HepG2 (cell line): ENCODE data around the gene PLB1. TPM values are rescaled to one million over a fixed set of nuclear protein-coding genes. Genes with fewer than 3 reads are reported as not detected.

ENCODE experiments used
- CREB1 ChIP-seq, 2 experiments: fragments of 450-650 bp in 1 of 2; IDR thresholded peaks; 2 replicates each; pipeline ENCODE4 v1.6.1; 2016 to 2017; ENCODE audit warnings: control low read depth in 1 of 2, mild to moderate bottlenecking in 1 of 2, missing compliant biosample characterization in 1 of 2, missing genetic modification characterization in 1 of 2
- ETS1 ChIP-seq: sonication (generic); formaldehyde crosslinking; IDR thresholded peaks from 2 replicates; pipeline ENCODE4 v1.4.0; 2020; ENCODE audit warnings: missing genetic modification reagents
- FOXA1 ChIP-seq, 2 experiments: fragments of 450-650 bp in 1 of 2; sonication (generic) in 1 of 2; formaldehyde crosslinking in 1 of 2; IDR thresholded peaks; 2 replicates each; pipeline versions ENCODE4 v1.4.0 to v1.6.1; 2016 to 2020; ENCODE audit warnings: missing genetic modification reagents in 1 of 2
- MXD1 ChIP-seq: sonication (generic); formaldehyde crosslinking; IDR thresholded peaks from 2 replicates; pipeline ENCODE4 v1.4.0; 2020; ENCODE audit warnings: mild to moderate bottlenecking, missing genetic modification reagents
- NCOR1 ChIP-seq: fragments of 200-600 bp; sonication (generic); IDR thresholded peaks from 2 replicates; pipeline ENCODE4 v1.7.0; 2017; ENCODE audit warnings: antibody characterized with exemption, low read length, borderline replicate concordance
- NFYC ChIP-seq: IDR thresholded peaks from 2 replicates; pipeline ENCODE4 v1.6.1; 2016; ENCODE audit warnings: missing genetic modification reagents, missing compliant biosample characterization
- PAWR ChIP-seq: sonication (generic); formaldehyde crosslinking; IDR thresholded peaks from 2 replicates; pipeline ENCODE4 v1.4.0; 2020; ENCODE audit warnings: missing genetic modification reagents, mild to moderate bottlenecking, borderline replicate concordance
- SNAI1 ChIP-seq: sonication (generic); formaldehyde crosslinking; IDR thresholded peaks from 2 replicates; pipeline ENCODE4 v1.5.0; 2020; ENCODE audit warnings: mild to moderate bottlenecking, missing genetic modification reagents, borderline replicate concordance
- STAG1 ChIP-seq: sonication (generic); formaldehyde crosslinking; IDR thresholded peaks from 2 replicates; pipeline ENCODE4 v1.4.0; 2020; ENCODE audit warnings: missing genetic modification reagents
- ZNF367 ChIP-seq: sonication (generic); formaldehyde crosslinking; IDR thresholded peaks from 2 replicates; pipeline ENCODE4 v1.4.0; 2020; ENCODE audit warnings: missing genetic modification reagents, borderline replicate concordance
- ZNF777 ChIP-seq: sonication (generic); formaldehyde crosslinking; IDR thresholded peaks from 2 replicates; pipeline ENCODE4 v1.4.0; 2020; ENCODE audit warnings: missing genetic modification reagents
- ZSCAN21 ChIP-seq: sonication (generic); formaldehyde crosslinking; IDR thresholded peaks from 2 replicates; pipeline ENCODE4 v1.8.0; 2022; ENCODE audit warnings: mild to moderate bottlenecking, missing genetic modification reagents, moderate library complexity, borderline replicate concordance
- polyA plus RNA-seq, 8 experiments: library from polyadenylated mRNA; depleted of rRNA in 3 of 8; stranded (reverse) in 7 of 8; unstranded in 1 of 8; fragments of >200 nt; fragmentation: Illumina TruSeq in 4 of 8; extraction: Trizol in 4 of 8; gene quantifications; 2 replicates each; pipeline versions ENCODE4 v1.2.1 to v1.2.3, GENCODE V29; 2011 to 2016; ENCODE audit warnings: low read depth in 4 of 8, missing spikeins in 1 of 8, mixed read lengths in 1 of 8; ENCODE audit not compliant: insufficient read depth in 1 of 8
- total RNA-seq, 5 experiments: library from RNA; depleted of rRNA; stranded (reverse); fragments of >200 nt; fragmentation: Illumina TruSeq; extraction: Trizol; gene quantifications; 2 replicates each; pipeline ENCODE4 v1.2.3, GENCODE V29; 2016; ENCODE audit warnings: low read depth in 1 of 5
- TF ChIP-seq, protein P1 (sequence below): sonication (generic); formaldehyde crosslinking; IDR thresholded peaks from 2 replicates; pipeline ENCODE4 v1.5.0; 2020; ENCODE audit warnings: mild to moderate bottlenecking, missing genetic modification reagents, borderline replicate concordance
- TF ChIP-seq, protein P2 (sequence below): sonication (generic); formaldehyde crosslinking; IDR thresholded peaks from 2 replicates; pipeline ENCODE4 v1.9.0; 2022; ENCODE audit warnings: missing genetic modification reagents, mild to moderate bottlenecking, borderline replicate concordance
- TF ChIP-seq, protein P3 (sequence below): sonication (generic); formaldehyde crosslinking; IDR thresholded peaks from 2 replicates; pipeline ENCODE4 v1.5.0; 2020; ENCODE audit warnings: mild to moderate bottlenecking, missing genetic modification reagents, borderline replicate concordance

PLB1 gene
- total and polyA plus RNA-seq, 2 of the 13 experiments (the other 11 are each of a cell fraction or from before 2014, with no cell fraction given), result 0.20 to 1.8 TPM

- TF ChIP-seq, protein P1, sequence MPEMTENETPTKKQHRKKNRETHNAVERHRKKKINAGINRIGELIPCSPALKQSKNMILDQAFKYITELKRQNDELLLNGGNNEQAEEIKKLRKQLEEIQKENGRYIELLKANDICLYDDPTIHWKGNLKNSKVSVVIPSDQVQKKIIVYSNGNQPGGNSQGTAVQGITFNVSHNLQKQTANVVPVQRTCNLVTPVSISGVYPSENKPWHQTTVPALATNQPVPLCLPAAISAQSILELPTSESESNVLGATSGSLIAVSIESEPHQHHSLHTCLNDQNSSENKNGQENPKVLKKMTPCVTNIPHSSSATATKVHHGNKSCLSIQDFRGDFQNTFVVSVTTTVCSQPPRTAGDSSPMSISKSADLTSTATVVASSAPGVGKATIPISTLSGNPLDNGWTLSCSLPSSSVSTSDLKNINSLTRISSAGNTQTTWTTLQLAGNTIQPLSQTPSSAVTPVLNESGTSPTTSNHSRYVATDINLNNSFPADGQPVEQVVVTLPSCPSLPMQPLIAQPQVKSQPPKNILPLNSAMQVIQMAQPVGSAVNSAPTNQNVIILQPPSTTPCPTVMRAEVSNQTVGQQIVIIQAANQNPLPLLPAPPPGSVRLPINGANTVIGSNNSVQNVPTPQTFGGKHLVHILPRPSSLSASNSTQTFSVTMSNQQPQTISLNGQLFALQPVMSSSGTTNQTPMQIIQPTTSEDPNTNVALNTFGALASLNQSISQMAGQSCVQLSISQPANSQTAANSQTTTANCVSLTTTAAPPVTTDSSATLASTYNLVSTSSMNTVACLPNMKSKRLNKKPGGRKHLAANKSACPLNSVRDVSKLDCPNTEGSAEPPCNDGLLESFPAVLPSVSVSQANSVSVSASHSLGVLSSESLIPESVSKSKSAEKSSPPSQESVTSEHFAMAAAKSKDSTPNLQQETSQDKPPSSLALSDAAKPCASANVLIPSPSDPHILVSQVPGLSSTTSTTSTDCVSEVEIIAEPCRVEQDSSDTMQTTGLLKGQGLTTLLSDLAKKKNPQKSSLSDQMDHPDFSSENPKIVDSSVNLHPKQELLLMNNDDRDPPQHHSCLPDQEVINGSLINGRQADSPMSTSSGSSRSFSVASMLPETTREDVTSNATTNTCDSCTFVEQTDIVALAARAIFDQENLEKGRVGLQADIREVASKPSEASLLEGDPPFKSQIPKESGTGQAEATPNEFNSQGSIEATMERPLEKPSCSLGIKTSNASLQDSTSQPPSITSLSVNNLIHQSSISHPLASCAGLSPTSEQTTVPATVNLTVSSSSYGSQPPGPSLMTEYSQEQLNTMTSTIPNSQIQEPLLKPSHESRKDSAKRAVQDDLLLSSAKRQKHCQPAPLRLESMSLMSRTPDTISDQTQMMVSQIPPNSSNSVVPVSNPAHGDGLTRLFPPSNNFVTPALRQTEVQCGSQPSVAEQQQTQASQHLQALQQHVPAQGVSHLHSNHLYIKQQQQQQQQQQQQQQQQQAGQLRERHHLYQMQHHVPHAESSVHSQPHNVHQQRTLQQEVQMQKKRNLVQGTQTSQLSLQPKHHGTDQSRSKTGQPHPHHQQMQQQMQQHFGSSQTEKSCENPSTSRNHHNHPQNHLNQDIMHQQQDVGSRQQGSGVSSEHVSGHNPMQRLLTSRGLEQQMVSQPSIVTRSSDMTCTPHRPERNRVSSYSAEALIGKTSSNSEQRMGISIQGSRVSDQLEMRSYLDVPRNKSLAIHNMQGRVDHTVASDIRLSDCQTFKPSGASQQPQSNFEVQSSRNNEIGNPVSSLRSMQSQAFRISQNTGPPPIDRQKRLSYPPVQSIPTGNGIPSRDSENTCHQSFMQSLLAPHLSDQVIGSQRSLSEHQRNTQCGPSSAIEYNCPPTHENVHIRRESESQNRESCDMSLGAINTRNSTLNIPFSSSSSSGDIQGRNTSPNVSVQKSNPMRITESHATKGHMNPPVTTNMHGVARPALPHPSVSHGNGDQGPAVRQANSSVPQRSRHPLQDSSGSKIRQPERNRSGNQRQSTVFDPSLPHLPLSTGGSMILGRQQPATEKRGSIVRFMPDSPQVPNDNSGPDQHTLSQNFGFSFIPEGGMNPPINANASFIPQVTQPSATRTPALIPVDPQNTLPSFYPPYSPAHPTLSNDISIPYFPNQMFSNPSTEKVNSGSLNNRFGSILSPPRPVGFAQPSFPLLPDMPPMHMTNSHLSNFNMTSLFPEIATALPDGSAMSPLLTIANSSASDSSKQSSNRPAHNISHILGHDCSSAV (CRISPR knock-in tag), result no peak
- TF ChIP-seq CREB1 (IDR thresholded peaks at IDR 0.05) (no peak), CREB1 (CRISPR knock-in tag; IDR thresholded peaks at IDR 0.05) (no peak), ETS1 (no peak), SNAI1 (CRISPR knock-in tag) (no peak), FOXA1 (IDR thresholded peaks at IDR 0.05) (no peak), FOXA1 (CRISPR knock-in tag; IDR thresholded peaks at IDR 0.05) (peak; percentile 54), NFYC (CRISPR knock-in tag) (no peak), ZNF367 (CRISPR knock-in tag) (no peak), ZSCAN21 (CRISPR knock-in tag) (no peak; the same call in 1 of the 2 replicates), STAG1 (CRISPR knock-in tag) (peak; percentile 98), NCOR1 (no peak), MXD1 (CRISPR knock-in tag) (0 out of 2 replicates have a peak, but pooled peaks have one; percentile 45), PAWR (CRISPR knock-in tag) (no peak), ZNF777 (no peak)
- TF ChIP-seq, protein P2, sequence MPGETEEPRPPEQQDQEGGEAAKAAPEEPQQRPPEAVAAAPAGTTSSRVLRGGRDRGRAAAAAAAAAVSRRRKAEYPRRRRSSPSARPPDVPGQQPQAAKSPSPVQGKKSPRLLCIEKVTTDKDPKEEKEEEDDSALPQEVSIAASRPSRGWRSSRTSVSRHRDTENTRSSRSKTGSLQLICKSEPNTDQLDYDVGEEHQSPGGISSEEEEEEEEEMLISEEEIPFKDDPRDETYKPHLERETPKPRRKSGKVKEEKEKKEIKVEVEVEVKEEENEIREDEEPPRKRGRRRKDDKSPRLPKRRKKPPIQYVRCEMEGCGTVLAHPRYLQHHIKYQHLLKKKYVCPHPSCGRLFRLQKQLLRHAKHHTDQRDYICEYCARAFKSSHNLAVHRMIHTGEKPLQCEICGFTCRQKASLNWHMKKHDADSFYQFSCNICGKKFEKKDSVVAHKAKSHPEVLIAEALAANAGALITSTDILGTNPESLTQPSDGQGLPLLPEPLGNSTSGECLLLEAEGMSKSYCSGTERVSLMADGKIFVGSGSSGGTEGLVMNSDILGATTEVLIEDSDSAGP (CRISPR knock-in tag), result peak; percentile 41
- TF ChIP-seq, protein P3, sequence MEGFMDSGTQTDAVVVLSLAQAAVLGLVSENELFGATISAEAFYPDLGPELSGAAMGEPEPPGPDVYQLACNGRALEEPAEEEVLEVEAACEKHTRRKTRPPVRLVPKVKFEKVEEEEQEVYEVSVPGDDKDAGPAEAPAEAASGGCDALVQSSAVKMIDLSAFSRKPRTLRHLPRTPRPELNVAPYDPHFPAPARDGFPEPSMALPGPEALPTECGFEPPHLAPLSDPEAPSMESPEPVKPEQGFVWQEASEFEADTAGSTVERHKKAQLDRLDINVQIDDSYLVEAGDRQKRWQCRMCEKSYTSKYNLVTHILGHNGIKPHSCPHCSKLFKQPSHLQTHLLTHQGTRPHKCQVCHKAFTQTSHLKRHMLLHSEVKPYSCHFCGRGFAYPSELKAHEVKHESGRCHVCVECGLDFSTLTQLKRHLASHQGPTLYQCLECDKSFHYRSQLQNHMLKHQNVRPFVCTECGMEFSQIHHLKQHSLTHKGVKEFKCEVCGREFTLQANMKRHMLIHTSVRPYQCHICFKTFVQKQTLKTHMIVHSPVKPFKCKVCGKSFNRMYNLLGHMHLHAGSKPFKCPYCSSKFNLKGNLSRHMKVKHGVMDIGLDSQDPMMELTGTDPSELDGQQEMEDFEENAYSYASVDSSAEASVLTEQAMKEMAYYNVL (CRISPR knock-in tag), result peak; percentile 39; the same call in 1 of the 2 replicates
Measured at GRCh38 chr2:28452534-28453081, 43.3 kb upstream of the PLB1 start (continued).
